Ovary (tissue), 3 donors: ENCODE measurements around the gene GFER.

Experiments
- CTCF ChIP-seq, 3 donors: fragments of 450-650 bp in 2 of 3; fragments of 200-600 bp in 1 of 3; IDR thresholded peaks; one replicate each; pipeline versions ENCODE4 v1.5.1 to v1.8.0; 2016 to 2022; ENCODE audit warnings: antibody characterized with exemption in 3 of 3, mild to moderate bottlenecking in 1 of 3
- EP300 ChIP-seq: sonication (generic); formaldehyde crosslinking; IDR thresholded peaks from one replicate; pipeline ENCODE4 v1.6.1; 2017; ENCODE audit warnings: antibody characterized with exemption
- POLR2A ChIP-seq: fragments of 450-650 bp; IDR thresholded peaks from one replicate; pipeline ENCODE4 v1.6.1; 2017; ENCODE audit warnings: antibody characterized with exemption, mild to moderate bottlenecking, moderate library complexity
- donor health status: DM: no; HTN: no; CAD: no.

GRCh38 chr16:2019518-2019920 is 35.5 kb downstream of the GFER start, which contains the start of gene NPW:
- TF ChIP-seq CTCF (IDR thresholded peaks at IDR 0.05) (no peak), POLR2A (no peak), EP300 (no peak)
